ENCODE data around the gene KCNS1. TPM values are rescaled to one million over a fixed set of nuclear protein-coding genes. Genes with fewer than 3 reads are reported as not detected.

KCNS1 gene
- total and polyA plus RNA-seq, 7 experiments from 2014 or later, result 0.07 to 0.12 (median 0.08) TPM; not detected in 4

DNA sequence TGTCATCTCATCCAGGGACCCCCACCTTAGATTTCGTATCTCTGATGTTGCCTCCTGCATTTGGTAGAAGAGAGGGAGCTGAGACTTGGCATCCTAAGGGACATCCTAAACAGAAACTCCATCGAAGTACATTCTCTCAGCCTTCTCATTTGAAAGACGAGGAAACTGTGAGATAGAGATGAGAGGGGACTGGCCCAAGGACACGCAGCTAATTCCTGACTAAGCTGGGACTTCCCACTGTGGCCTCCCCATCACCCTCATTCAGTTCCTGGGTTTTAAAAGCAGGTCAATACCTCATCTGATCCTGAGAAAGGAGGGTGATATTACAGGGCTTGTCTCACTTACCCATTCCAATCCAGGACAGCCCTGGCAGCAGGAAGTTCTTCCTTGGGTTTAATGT, 14.9 kb upstream of the KCNS1 start:
- Mint-ChIP-seq H3K36me3 (no peaks in the 10 kb centered on the region), H3K27ac (no peak overlapping the region)

DNA sequence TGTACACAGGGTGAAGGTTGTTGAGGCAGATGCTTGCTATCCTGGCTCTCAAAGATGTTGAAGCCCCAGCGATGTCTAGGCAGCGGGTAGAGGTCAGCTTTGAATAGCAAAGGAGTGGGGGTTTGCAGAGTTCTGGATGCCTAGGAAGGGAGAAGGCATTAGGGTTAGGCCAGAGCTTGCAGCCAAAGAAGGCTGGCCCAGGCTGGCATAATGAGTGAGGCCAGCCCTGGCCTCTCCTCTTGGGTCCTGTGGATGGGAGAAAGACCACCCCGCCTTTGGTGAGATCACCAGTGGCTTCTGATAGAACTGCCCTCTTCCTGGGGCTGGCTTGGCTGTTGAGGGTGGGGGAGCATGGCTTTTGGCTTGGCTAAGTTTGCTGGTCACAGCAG, 14.5 kb upstream of the KCNS1 start:
- Histone ChIP-seq H3K4me1 (ENCODE audit: control insufficient read depth in 2 of 2, insufficient read depth in 2 of 2, low read length in 2 of 2) (no peaks in the 10 kb centered on the region), H3K9me3 (ENCODE audit: control insufficient read depth in 2 of 3, low read length in 3 of 3) (no peaks in the 10 kb centered on the region), H3K4me3 (ENCODE audit: low read length) (no peak overlapping the region), H3K27me3 (ENCODE audit: control insufficient read depth in 2 of 2, insufficient read depth in 2 of 2, low read length in 2 of 2) (no peaks in the 10 kb centered on the region), H3K36me3 (ENCODE audit: control insufficient read depth in 2 of 3, insufficient read depth in 3 of 3, low read length in 3 of 3) (no peaks in the 10 kb centered on the region), H3K27ac (ENCODE audit: low read depth, low read length) (no peak overlapping the region)
- peaks cover 0 to 25% (median 10%) of the 10 kb centered on the region in 5 donors for H3K27me3 Mint-ChIP-seq
- H3K9me3 Mint-ChIP-seq, result no peaks in the 10 kb centered on the region
- H3K27ac Mint-ChIP-seq, result no peak overlapping the region
- CTCF ChIA-PET, result no interaction called here
- no peak overlapping the region for H3K4me3 Mint-ChIP-seq
- ATAC-seq (no peak), DNase-seq (no peak)
- peaks cover 0 to 6% (median 4%) of the 10 kb centered on the region in 7 donors for H3K4me1 Mint-ChIP-seq
- intact Hi-C loops (cut with micrococcal nuclease), result no loop called here
- H3K36me3 Mint-ChIP-seq, result no peaks in the 10 kb centered on the region
- POLR2A ChIA-PET, result no interaction called here

More for the DNA sequence above, 14.9 kb upstream of the KCNS1 start:
- H3K36me3 ChIP-seq (ENCODE audit: control insufficient read depth in 2 of 3, insufficient read depth in 3 of 3, low read length in 3 of 3), result no peaks in the 10 kb centered on the region
- no peaks in the 10 kb centered on the region for H3K9me3 ChIP-seq (ENCODE audit: control insufficient read depth in 2 of 3, low read length in 3 of 3)
- Mint-ChIP-seq H3K9me3 (no peaks in the 10 kb centered on the region), H3K4me3 (no peak overlapping the region), H3K4me1 (peaks cover 0 to 6% (median 4%) of the 10 kb centered on the region in 7 donors), H3K27me3 (peaks cover 0 to 28% (median 13%) of the 10 kb centered on the region in 5 donors)
- intact Hi-C loops (cut with micrococcal nuclease), result no loop called here
- H3K27ac ChIP-seq (ENCODE audit: low read depth, low read length), result no peak overlapping the region
- H3K27me3 ChIP-seq (ENCODE audit: control insufficient read depth in 2 of 2, insufficient read depth in 2 of 2, low read length in 2 of 2), result no peaks in the 10 kb centered on the region
- ChIA-PET POLR2A (no interaction called here), CTCF (no interaction called here)
- DNase-seq (no peak), ATAC-seq (no peak)
- no peak overlapping the region for H3K4me3 ChIP-seq (ENCODE audit: low read length)
- no peaks in the 10 kb centered on the region for H3K4me1 ChIP-seq (ENCODE audit: control insufficient read depth in 2 of 2, insufficient read depth in 2 of 2, low read length in 2 of 2)

DNA sequence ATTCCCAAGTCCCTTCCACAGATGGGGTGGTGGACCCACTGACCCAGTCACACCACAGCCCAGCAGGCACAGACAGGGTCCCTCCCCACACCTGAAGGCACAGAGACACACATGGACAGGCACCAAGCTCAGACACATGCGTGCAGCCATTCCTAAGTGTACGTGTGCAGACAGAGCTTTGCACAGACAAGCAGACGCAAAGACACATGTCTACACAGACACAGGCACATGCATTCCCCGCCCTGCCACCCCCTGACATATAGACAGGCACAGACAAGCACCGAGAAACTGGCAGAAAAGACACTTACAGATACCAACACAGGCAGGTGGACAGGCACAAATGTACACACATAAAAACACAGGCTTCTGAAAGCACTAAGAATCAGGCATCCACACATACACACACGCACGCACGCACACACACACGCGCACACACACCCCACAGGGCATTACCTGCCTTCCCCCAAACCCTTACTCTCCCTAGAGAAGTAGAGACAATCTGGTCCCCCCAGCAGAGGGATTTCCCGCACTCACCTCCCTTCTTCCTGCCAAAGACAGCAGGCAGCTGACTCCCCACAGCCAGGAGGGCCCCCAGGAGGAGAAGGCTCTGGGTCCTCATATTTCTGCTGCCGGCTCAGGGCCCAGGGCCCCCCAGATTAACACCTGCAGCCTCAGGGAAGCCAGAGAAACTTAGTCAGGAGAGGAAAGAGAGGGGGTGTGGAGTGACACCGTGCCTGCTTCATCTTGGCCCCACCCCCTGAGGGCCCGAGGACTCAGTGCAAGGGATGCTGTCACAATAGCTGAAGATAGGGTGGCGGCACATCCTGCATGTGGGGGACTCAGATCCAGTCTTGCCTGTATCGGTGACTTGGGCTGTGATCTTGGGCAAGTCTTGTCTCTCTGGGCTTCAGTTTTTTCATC, 13.8 kb upstream of the KCNS1 start, which contains the start of gene WFDC5:
Gene WFDC5 (minus strand): TSS at position 710 of the 921 bp plus-strand sequence. CDS start 91 bp downstream, at position 619.
- intact Hi-C loops (cut with micrococcal nuclease), result loop anchor here in 1 of 2 donors (5.0 kb wide), 1 partner anchor 427 kb away; no protein-coding TSS in a partner anchor
- ATAC-seq, result peak; percentile 44
- H3K27ac ChIP-seq (ENCODE audit: low read depth, low read length), result no peak within 1 kb of the TSS
- no peak for DNase-seq
- no peak within 1 kb of the TSS for H3K4me3 Mint-ChIP-seq
- H3K4me3 ChIP-seq (ENCODE audit: low read length), result no peak within 1 kb of the TSS
- no peaks in the 10 kb centered on the region for H3K36me3 ChIP-seq (ENCODE audit: control insufficient read depth in 2 of 3, insufficient read depth in 3 of 3, low read length in 3 of 3)
- peak within 1 kb of the TSS in 1 of 9 donors; percentile 76 for H3K27ac Mint-ChIP-seq
- no peaks in the 10 kb centered on the region for H3K36me3 Mint-ChIP-seq
- H3K9me3 ChIP-seq (ENCODE audit: control insufficient read depth in 2 of 3, low read length in 3 of 3), result no peaks in the 10 kb centered on the region
- H3K27me3 ChIP-seq (ENCODE audit: control insufficient read depth in 2 of 2, insufficient read depth in 2 of 2, low read length in 2 of 2), result no peaks in the 10 kb centered on the region
- POLR2A ChIA-PET, result no interaction called here
- H3K27me3 Mint-ChIP-seq, result peaks cover 0 to 18% (median 9%) of the 10 kb centered on the region in 5 donors
- CTCF ChIA-PET, result interaction anchor here (0.5 to 0.7 kb wide), 2 partner anchors 770 to 1573 kb away, joined by 3 read pairs; no protein-coding TSS in a partner anchor
- H3K9me3 Mint-ChIP-seq, result no peaks in the 10 kb centered on the region
- no peaks in the 10 kb centered on the region for H3K4me1 ChIP-seq (ENCODE audit: control insufficient read depth in 2 of 2, insufficient read depth in 2 of 2, low read length in 2 of 2)
- peaks cover 0 to 6% (median 4%) of the 10 kb centered on the region in 7 donors for H3K4me1 Mint-ChIP-seq

DNA sequence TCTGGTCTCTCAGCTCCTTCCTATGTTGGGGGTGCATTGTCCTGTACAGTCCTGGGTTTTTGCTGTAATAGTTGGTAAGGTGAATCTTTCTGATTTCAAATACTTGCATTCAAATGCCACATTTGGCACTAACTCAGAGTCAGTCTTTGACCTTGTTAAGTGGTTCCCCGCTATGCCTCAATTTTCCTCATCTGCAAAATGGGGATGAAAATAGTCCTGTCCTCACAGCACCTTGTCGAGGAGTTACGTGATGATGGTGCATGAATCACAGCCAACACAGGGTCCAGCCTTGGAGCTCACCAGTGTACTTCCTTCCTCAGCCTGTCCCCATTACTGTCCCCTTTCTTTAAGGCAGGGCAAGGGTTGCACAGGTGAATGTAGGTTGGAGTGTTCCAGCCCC, 12.9 kb upstream of the KCNS1 start:
- Mint-ChIP-seq H3K27ac (no peak overlapping the region), H3K4me3 (no peak overlapping the region), H3K9me3 (no peaks in the 10 kb centered on the region), H3K4me1 (peaks cover 0 to 6% (median 4%) of the 10 kb centered on the region in 7 donors), H3K36me3 (no peaks in the 10 kb centered on the region), H3K27me3 (peaks cover 0 to 14% (median 9%) of the 10 kb centered on the region in 5 donors)
- no peaks in the 10 kb centered on the region for H3K9me3 ChIP-seq (ENCODE audit: control insufficient read depth in 2 of 3, low read length in 3 of 3)
- POLR2A ChIA-PET, result no interaction called here
- no peak overlapping the region for H3K4me3 ChIP-seq (ENCODE audit: low read length)
- ATAC-seq (no peak), DNase-seq (no peak)
- H3K27ac ChIP-seq (ENCODE audit: low read depth, low read length), result no peak overlapping the region
- CTCF ChIA-PET, result interaction anchor here (0.8 kb wide), 1 partner anchor 70 kb away, joined by 3 read pairs; no protein-coding TSS in a partner anchor
- no peaks in the 10 kb centered on the region for H3K4me1 ChIP-seq (ENCODE audit: control insufficient read depth in 2 of 2, insufficient read depth in 2 of 2, low read length in 2 of 2)
- no peaks in the 10 kb centered on the region for H3K27me3 ChIP-seq (ENCODE audit: control insufficient read depth in 2 of 2, insufficient read depth in 2 of 2, low read length in 2 of 2)
- intact Hi-C loops (cut with micrococcal nuclease), result loop anchor here in 1 of 2 donors (5.0 kb wide), 1 partner anchor 427 kb away; no protein-coding TSS in a partner anchor
- H3K36me3 ChIP-seq (ENCODE audit: control insufficient read depth in 2 of 3, insufficient read depth in 3 of 3, low read length in 3 of 3), result no peaks in the 10 kb centered on the region

DNA sequence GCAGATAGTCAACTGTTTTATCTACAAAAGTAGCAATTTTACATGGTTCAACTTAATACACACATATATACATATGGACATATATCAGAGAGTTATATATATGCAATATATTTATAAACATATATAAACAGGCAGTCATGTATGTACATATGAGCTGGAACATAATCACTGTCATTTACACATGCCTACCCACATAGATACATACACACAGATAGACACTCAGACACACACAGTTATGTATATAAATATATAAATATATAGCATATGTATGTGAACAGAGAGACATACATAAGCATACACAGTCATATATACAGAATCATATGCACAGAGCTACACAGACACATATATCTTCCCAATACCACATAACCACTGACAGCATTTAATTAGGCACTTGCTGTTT, 11.8 kb upstream of the KCNS1 start:
- Histone ChIP-seq H3K9me3 (ENCODE audit: control insufficient read depth in 2 of 3, low read length in 3 of 3) (no peaks in the 10 kb centered on the region), H3K36me3 (ENCODE audit: control insufficient read depth in 2 of 3, insufficient read depth in 3 of 3, low read length in 3 of 3) (no peaks in the 10 kb centered on the region), H3K4me1 (ENCODE audit: control insufficient read depth in 2 of 2, insufficient read depth in 2 of 2, low read length in 2 of 2) (no peaks in the 10 kb centered on the region), H3K27ac (ENCODE audit: low read depth, low read length) (no peak overlapping the region), H3K4me3 (ENCODE audit: low read length) (no peak overlapping the region), H3K27me3 (ENCODE audit: control insufficient read depth in 2 of 2, insufficient read depth in 2 of 2, low read length in 2 of 2) (no peaks in the 10 kb centered on the region)
- ChIA-PET POLR2A (no interaction called here), CTCF (interaction anchor here (0.8 kb wide), 1 partner anchor 69 kb away, joined by 3 read pairs; no protein-coding TSS in a partner anchor)
- H3K4me1 Mint-ChIP-seq, result peaks cover 0 to 6% (median 4%) of the 10 kb centered on the region in 7 donors
- H3K27me3 Mint-ChIP-seq, result peaks cover 0 to 14% (median 5%) of the 10 kb centered on the region in 5 donors
- no peaks in the 10 kb centered on the region for H3K9me3 Mint-ChIP-seq
- no peak for ATAC-seq
- H3K27ac Mint-ChIP-seq, result no peak overlapping the region
- no peak overlapping the region for H3K4me3 Mint-ChIP-seq
- intact Hi-C loops (cut with micrococcal nuclease), result loop anchor here in 1 of 2 donors (1.0 to 5.0 kb wide), 2 partner anchors 101 to 425 kb away; no protein-coding TSS in a partner anchor
- DNase-seq, result no peak
- no peaks in the 10 kb centered on the region for H3K36me3 Mint-ChIP-seq

DNA sequence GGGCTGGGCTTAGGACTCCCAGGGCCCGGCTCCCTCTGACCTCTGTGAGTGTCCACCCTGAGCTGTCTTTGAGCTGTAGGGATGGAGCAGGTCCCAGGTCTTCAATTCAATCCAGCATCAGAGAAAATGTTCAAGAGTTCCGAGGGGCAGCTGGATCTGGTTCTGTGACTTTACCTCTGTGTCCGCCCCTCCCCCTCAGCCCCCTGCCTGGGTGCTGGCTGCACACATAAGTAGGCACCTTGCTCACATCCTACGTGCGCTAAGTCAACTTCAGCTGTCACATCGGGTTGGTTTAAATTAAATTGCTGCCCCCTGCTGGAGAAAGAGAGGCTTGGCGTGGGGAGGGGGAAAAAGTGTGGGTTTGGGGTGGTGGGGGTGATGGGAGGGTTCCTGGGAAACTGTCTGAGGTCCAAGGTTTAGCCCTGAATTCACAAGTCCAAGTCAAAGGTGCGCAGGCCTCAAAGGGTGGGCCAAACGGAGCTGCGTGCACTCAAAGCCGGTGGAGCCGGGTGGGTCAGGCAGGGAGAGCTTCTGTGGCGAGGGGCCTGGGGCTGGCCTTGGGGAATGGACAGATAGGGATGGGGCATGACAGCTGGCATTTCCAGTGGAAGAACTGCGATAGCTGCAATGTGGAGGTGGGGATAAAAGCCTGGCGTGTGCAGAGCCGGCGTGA, 11.0 kb upstream of the KCNS1 start:
- ATAC-seq (no peak), DNase-seq (no peak)
- Mint-ChIP-seq H3K36me3 (no peaks in the 10 kb centered on the region), H3K9me3 (no peaks in the 10 kb centered on the region), H3K27ac (no peak overlapping the region), H3K4me3 (no peak overlapping the region), H3K4me1 (peaks cover 0 to 6% (median 4%) of the 10 kb centered on the region in 7 donors), H3K27me3 (peaks cover 0 to 11% (median 2%) of the 10 kb centered on the region in 5 donors)
- Histone ChIP-seq H3K36me3 (ENCODE audit: control insufficient read depth in 2 of 3, insufficient read depth in 3 of 3, low read length in 3 of 3) (no peaks in the 10 kb centered on the region), H3K9me3 (ENCODE audit: control insufficient read depth in 2 of 3, low read length in 3 of 3) (no peaks in the 10 kb centered on the region), H3K4me3 (ENCODE audit: low read length) (no peak overlapping the region), H3K27me3 (ENCODE audit: control insufficient read depth in 2 of 2, insufficient read depth in 2 of 2, low read length in 2 of 2) (no peaks in the 10 kb centered on the region), H3K27ac (ENCODE audit: low read depth, low read length) (no peak overlapping the region), H3K4me1 (ENCODE audit: control insufficient read depth in 2 of 2, insufficient read depth in 2 of 2, low read length in 2 of 2) (no peaks in the 10 kb centered on the region)
- ChIA-PET POLR2A (no interaction called here), CTCF (interaction anchor here (0.6 to 2.3 kb wide), 4 partner anchors 17 to 622 kb away, joined by 3 to 8 read pairs (median 3); no protein-coding TSS in a partner anchor)
- intact Hi-C loops (cut with micrococcal nuclease), result loop anchor here in 1 of 2 donors (1.0 to 5.0 kb wide), 2 partner anchors 101 to 425 kb away; no protein-coding TSS in a partner anchor
